Measurements from ENCODE around the gene SNRNP200. TPM values are rescaled to one million over a fixed set of nuclear protein-coding genes. Genes with fewer than 3 reads are reported as not detected.

The SNRNP200 gene
- 46.1 and 49.2 TPM in 2 replicates for total RNA-seq

GRCh38 chr2:96305091-96305978, at the start of gene SNRNP200:
Gene SNRNP200 (minus strand): TSS chr2:96305546. CDS start chr2:96305437, 109 bp downstream.

GRCh38 chr2:96325041-96325883, 19.9 kb upstream of the SNRNP200 start, which contains the start of gene ITPRIPL1:
Gene ITPRIPL1 (plus strand): TSS chr2:96325317. CDS start chr2:96325840, 523 bp downstream.

GRCh38 chr2:96265840-96266679, 39.3 kb downstream of the SNRNP200 start, which contains the start of the genes CIAO1 and TMEM127:
Gene CIAO1 (plus strand): TSS chr2:96266225. CDS start chr2:96266351, 126 bp downstream.
Gene TMEM127 (minus strand): TSS chr2:96265997. CDS start chr2:96265381, 616 bp downstream.

Other genes starting within 250 kb of the SNRNP200 start
- gene ADRA2B, start 189.0 kb downstream of the SNRNP200 start, total RNA-seq: 0.09 TPM in 1 of 2 replicates, not detected in the other
- not detected in 2 replicates for gene ASTL, start 167.0 kb downstream of the SNRNP200 start, total RNA-seq
- 0.43 and 1.2 TPM in 2 replicates for gene DUSP2, start 160.1 kb downstream of the SNRNP200 start, total RNA-seq
- gene STARD7, start 96.7 kb downstream of the SNRNP200 start, total RNA-seq: 290 and 306 TPM in 2 replicates
- gene TMEM127, start 39.5 kb downstream of the SNRNP200 start, total RNA-seq: 23.8 and 25.6 TPM in 2 replicates
- gene CIAO1, start 39.3 kb downstream of the SNRNP200 start, total RNA-seq: 92.6 and 100 TPM in 2 replicates
- 3.2 and 3.3 TPM in 2 replicates for gene ITPRIPL1, start 19.8 kb upstream of the SNRNP200 start, total RNA-seq
- gene NCAPH, start 30.2 kb upstream of the SNRNP200 start, total RNA-seq: 3.5 TPM in 2 replicates
- 0.09 and 0.11 TPM in 2 replicates for gene NEURL3, start 199.8 kb upstream of the SNRNP200 start, total RNA-seq
- 16.2 and 19.9 TPM in 2 replicates for gene ARID5A, start 231.2 kb upstream of the SNRNP200 start, total RNA-seq

Measured in dermis lymphatic vessel endothelial cell (primary cell).